ENCODE results near the gene PRKCH.

DNA sequence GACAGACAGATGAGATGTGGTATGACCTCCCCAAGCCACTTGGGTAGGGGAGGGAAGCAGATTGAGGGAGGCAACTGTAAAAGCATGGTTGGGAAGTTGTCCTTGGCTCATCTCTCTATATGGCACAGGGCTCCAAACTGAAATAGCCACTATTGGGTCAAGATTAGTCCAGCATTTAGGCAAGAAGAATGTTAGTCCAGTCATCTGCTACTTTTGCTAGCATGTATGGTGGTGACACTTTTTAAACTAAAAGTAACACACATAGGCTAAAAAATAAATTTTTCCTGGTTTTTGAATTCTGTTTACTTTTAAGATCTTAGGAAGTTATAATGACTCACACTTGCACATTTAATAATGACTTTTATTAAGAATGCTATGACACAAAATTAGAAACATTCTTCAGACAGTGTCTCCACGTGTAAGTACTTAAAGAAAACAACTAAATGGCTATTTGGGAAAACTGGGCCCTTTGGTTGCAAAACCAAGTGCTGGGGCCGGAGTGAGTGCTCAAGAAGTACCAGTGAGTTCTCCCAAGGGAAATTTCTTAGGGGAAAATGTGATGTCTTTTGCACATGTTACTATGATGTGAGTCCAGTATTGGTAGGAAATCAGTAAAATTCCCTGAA lies 194.9 kb downstream of the PRKCH start:
- TF ChIP-seq POLR2A (IDR thresholded peaks at IDR 0.05) = no peak
- TF ChIP-seq POLR2AphosphoS5 (IDR thresholded peaks at IDR 0.05) = no peak

All from breast epithelium (tissue), 3 donors.